IMR-90 (cell line): Measurements from ENCODE around the gene PLEKHH1. TPM values are rescaled to one million over a fixed set of nuclear protein-coding genes. Genes with fewer than 3 reads are reported as not detected.

Source experiments
- ATAC-seq: fragments of 200-7000 bp; cut with Tn5 transposase; 2 replicates; pipeline ENCODE4 v1.9.1; 2020; ENCODE audit warnings: low read depth, mild to moderate bottlenecking, moderate library complexity
- BruUV-seq: library from RNA; stranded (reverse); fragments of 400-500 nt; replicated peaks from 2 replicates; lab custom pipeline; 2021; lab: Mats Ljungman, UMichigan
- CTCF ChIA-PET: fragments of 300-600 bp; formaldehyde crosslinking; extraction: SDS; loops from one replicate; lab custom pipeline; 2021; ENCODE audit warnings: antibody characterized with exemption; lab: Yijun Ruan, JAX
- POLR2A ChIA-PET: fragments of 300-600 bp; sonication (Branson Sonifier 250); formaldehyde crosslinking; loops from one replicate; lab custom pipeline; 2022; ENCODE audit warnings: antibody characterized with exemption; ENCODE audit not compliant: unreplicated experiment; lab: Charles Lee
- DNase-seq: peaks from one replicate; pipeline ENCODE4 v3.0.0; 2013
- H2AFZ ChIP-seq: replicated peaks from 2 replicates; pipeline ENCODE3; 2013; ENCODE audit warnings: low read length, mild to moderate bottlenecking; ENCODE audit not compliant: poor library complexity
- H2AK5ac ChIP-seq: 2 replicates; pipeline ENCODE4 v1.6.1; 2013; ENCODE audit warnings: low read depth, low read length, inconsistent platforms
- H2AK9ac ChIP-seq: replicated peaks from 2 replicates; pipeline ENCODE3; 2013; ENCODE audit warnings: mild to moderate bottlenecking, low read depth, low read length, moderate library complexity; ENCODE audit not compliant: poor library complexity
- H2BK120ac ChIP-seq: 2 replicates; pipeline ENCODE4 v1.6.1; 2013; ENCODE audit warnings: low read depth, low read length, inconsistent platforms
- H2BK15ac ChIP-seq: 3 replicates; pipeline ENCODE4 v1.6.1; 2013; ENCODE audit warnings: low read depth, low read length, inconsistent platforms
- H2BK20ac ChIP-seq: 2 replicates; pipeline ENCODE4 v1.6.1; 2013; ENCODE audit warnings: low read depth, mild to moderate bottlenecking, inconsistent platforms, low read length, moderate library complexity
- H2BK5ac ChIP-seq: 2 replicates; pipeline ENCODE4 v1.6.1; 2013; ENCODE audit warnings: mild to moderate bottlenecking, low read depth, low read length, inconsistent platforms; ENCODE audit not compliant: poor library complexity, severe bottlenecking
- H3K14ac ChIP-seq: replicated peaks from 2 replicates; pipeline ENCODE4 v1.6.1; 2013; ENCODE audit warnings: low read depth, low read length, inconsistent platforms
- H3K18ac ChIP-seq: 2 replicates; pipeline ENCODE4 v1.6.1; 2013; ENCODE audit warnings: low read depth, low read length, control low read depth
- H3K23ac ChIP-seq: 2 replicates; pipeline ENCODE4 v1.6.1; 2013; ENCODE audit warnings: low read depth, low read length, inconsistent platforms
- H3K27ac ChIP-seq: 2 replicates; pipeline ENCODE4 v1.5.1; 2013; ENCODE audit warnings: mild to moderate bottlenecking, control low read depth, low read length; ENCODE audit not compliant: insufficient read depth
- H3K27me3 ChIP-seq: 2 replicates; pipeline ENCODE4 v1.6.1; 2013; ENCODE audit warnings: low read length; ENCODE audit not compliant: control insufficient read depth, insufficient read depth
- H3K36me3 ChIP-seq: 2 replicates; pipeline ENCODE4 v1.6.1; 2013; ENCODE audit warnings: low read length, mixed read lengths; ENCODE audit not compliant: control insufficient read depth, insufficient read depth
- H3K4ac ChIP-seq: 2 replicates; pipeline ENCODE4 v1.6.1; 2013; ENCODE audit warnings: low read depth, low read length, inconsistent platforms
- H3K4me1 ChIP-seq: 2 replicates; pipeline ENCODE4 v1.6.1; 2013; ENCODE audit warnings: low read length, mixed read lengths; ENCODE audit not compliant: control insufficient read depth, insufficient read depth
- H3K4me2 ChIP-seq: 2 replicates; pipeline ENCODE4 v1.6.1; 2013; ENCODE audit warnings: low read depth, mild to moderate bottlenecking, control low read depth, low read length, moderate library complexity
- H3K4me3 ChIP-seq: 2 replicates; pipeline ENCODE4 v1.5.1; 2013; ENCODE audit warnings: low read depth, mild to moderate bottlenecking, control low read depth, low read length, moderate library complexity; ENCODE audit not compliant: insufficient read depth
- H3K56ac ChIP-seq: 2 replicates; pipeline ENCODE4 v1.6.1; 2013; ENCODE audit warnings: low read length, inconsistent platforms; ENCODE audit not compliant: insufficient read depth; ENCODE audit errors: extremely low read depth
- H3K79me1 ChIP-seq, 2 experiments: 2 replicates each; pipeline ENCODE4 v1.6.1; 2013; ENCODE audit warnings: low read length in 2 of 2, inconsistent platforms in 1 of 2, low read depth in 1 of 2
- H3K9ac ChIP-seq: 2 replicates; pipeline ENCODE4 v1.6.1; 2013; ENCODE audit warnings: low read depth, low read length, control low read depth
- H3K9me1 ChIP-seq: 2 replicates; pipeline ENCODE4 v1.6.1; 2013; ENCODE audit warnings: low read length, inconsistent platforms; ENCODE audit not compliant: insufficient read depth
- H3K9me3 ChIP-seq: 2 replicates; pipeline ENCODE4 v1.6.1; 2013; ENCODE audit warnings: low read length; ENCODE audit not compliant: control insufficient read depth, insufficient read depth
- H4K20me1 ChIP-seq: 2 replicates; pipeline ENCODE4 v1.6.1; 2013; ENCODE audit warnings: low read length, inconsistent platforms; ENCODE audit not compliant: insufficient read depth
- H4K5ac ChIP-seq: 2 replicates; pipeline ENCODE4 v1.6.1; 2013; ENCODE audit warnings: mild to moderate bottlenecking, low read depth, low read length, control low read depth
- H4K8ac ChIP-seq, 2 experiments: 2 replicates each; pipeline ENCODE4 v1.6.1; 2013; ENCODE audit warnings: low read depth in 2 of 2, low read length in 2 of 2, control low read depth in 1 of 2, inconsistent platforms in 1 of 2
- H4K91ac ChIP-seq: 2 replicates; pipeline ENCODE4 v1.6.1; 2013; ENCODE audit warnings: low read depth, low read length, inconsistent platforms; ENCODE audit not compliant: insufficient read depth
- BHLHE40 ChIP-seq: fragments of 150-350 bp; IDR thresholded peaks from 2 replicates; pipeline ENCODE4 v1.6.1; 2016; ENCODE audit warnings: mild to moderate bottlenecking, low read depth, low read length
- CEBPB ChIP-seq: IDR thresholded peaks from 2 replicates; pipeline ENCODE4 v1.6.1; 2012; ENCODE audit warnings: low read depth, low read length, improper control_type of control experiment
- CHD1 ChIP-seq: IDR thresholded peaks from 2 replicates; pipeline ENCODE4 v1.6.1; 2012; ENCODE audit warnings: low read depth, low read length, improper control_type of control experiment
- MAFK ChIP-seq: IDR thresholded peaks from 2 replicates; pipeline ENCODE4 v1.6.1; 2012; ENCODE audit warnings: low read depth, low read length, improper control_type of control experiment
- MAZ ChIP-seq: IDR thresholded peaks from 2 replicates; pipeline ENCODE4 v1.6.1; 2012; ENCODE audit warnings: low read depth, mild to moderate bottlenecking, low read length, improper control_type of control experiment, moderate library complexity, borderline replicate concordance
- NFE2L2 ChIP-seq: fragments of 150-350 bp; IDR thresholded peaks from 2 replicates; pipeline ENCODE4 v1.6.1; 2016; ENCODE audit warnings: low read depth, mild to moderate bottlenecking, low read length
- POLR2A ChIP-seq: IDR thresholded peaks from 2 replicates; pipeline ENCODE4 v1.6.1; 2012; ENCODE audit warnings: mild to moderate bottlenecking, low read depth, low read length
- RAD21 ChIP-seq: IDR thresholded peaks from 2 replicates; pipeline ENCODE4 v1.6.1; 2012; ENCODE audit warnings: low read length, improper control_type of control experiment
- RCOR1 ChIP-seq: IDR thresholded peaks from 2 replicates; pipeline ENCODE4 v1.6.1; 2012; ENCODE audit warnings: mild to moderate bottlenecking, low read length, improper control_type of control experiment; ENCODE audit not compliant: insufficient replicate concordance
- RFX5 ChIP-seq: IDR thresholded peaks from 2 replicates; pipeline ENCODE4 v1.8.0; 2012; ENCODE audit warnings: low read depth, mild to moderate bottlenecking, low read length, moderate library complexity
- SMC3 ChIP-seq: fragments of 150-350 bp; IDR thresholded peaks from 2 replicates; pipeline ENCODE4 v1.6.1; 2016; ENCODE audit warnings: low read depth, mild to moderate bottlenecking, antibody characterized with exemption, low read length, moderate library complexity
- WGBS, 2 experiments: methylation state at CpG; one replicate each; pipeline versions ENCODE4 v1.1.5 to v1.1.7; 2013; ENCODE audit warnings: missing lambda C conversion rate in 2 of 2; ENCODE audit not compliant: insufficient read length in 1 of 2; ENCODE audit errors: extremely low coverage in 2 of 2; 5-methylcytosine and 5-hydroxymethylcytosine counted together
- dilution Hi-C: fragments of 300-500 bp; cut with HindIII; formaldehyde crosslinking; loops from one replicate; pipeline ENCODE4 v1.14.3; 2018; ENCODE audit warnings: low sequenced_read_pairs; ENCODE audit not compliant: unreplicated experiment
- in situ Hi-C: fragments of 300-500 bp; cut with MboI; formaldehyde crosslinking; loops from 3 replicates; pipeline ENCODE4 v1.14.3; 2019; ENCODE audit warnings: low sequenced_read_pairs, inconsistent platforms, mixed read lengths
- intact Hi-C: fragments of 100-400 bp; cut with micrococcal nuclease; formaldehyde crosslinking; loops from 2 replicates; pipeline ENCODE4 v1.10.0; 2022
- polyA plus RNA-seq, 3 experiments: library from polyadenylated mRNA; depleted of rRNA; stranded (reverse); fragments of >200 nt; gene quantifications; 2 replicates each; pipeline ENCODE4 v1.2.3, GENCODE V29; 2012; ENCODE audit warnings: low replicate concordance in 1 of 3
- total RNA-seq: library from RNA; depleted of rRNA; stranded (reverse); fragments of >200 nt; gene quantifications from 2 replicates; pipeline ENCODE4 v1.2.3, GENCODE V29; 2012
- TF ChIP-seq, protein P1 (sequence below): fragments of 150-350 bp; IDR thresholded peaks from 2 replicates; pipeline ENCODE4 v1.6.1; 2016; ENCODE audit warnings: low read depth, mild to moderate bottlenecking, low read length, moderate library complexity, borderline replicate concordance
- TF ChIP-seq, protein P2 (sequence below): fragments of 150-350 bp; IDR thresholded peaks from 2 replicates; pipeline ENCODE4 v1.6.1; 2017; ENCODE audit warnings: mild to moderate bottlenecking, antibody characterized with exemption, low read length, low read depth

Gene PLEKHH1
- total and polyA plus RNA-seq, 2 of the 4 experiments (the other 2 are of a cell fraction) = under 0.01 to 0.34 TPM

DNA sequence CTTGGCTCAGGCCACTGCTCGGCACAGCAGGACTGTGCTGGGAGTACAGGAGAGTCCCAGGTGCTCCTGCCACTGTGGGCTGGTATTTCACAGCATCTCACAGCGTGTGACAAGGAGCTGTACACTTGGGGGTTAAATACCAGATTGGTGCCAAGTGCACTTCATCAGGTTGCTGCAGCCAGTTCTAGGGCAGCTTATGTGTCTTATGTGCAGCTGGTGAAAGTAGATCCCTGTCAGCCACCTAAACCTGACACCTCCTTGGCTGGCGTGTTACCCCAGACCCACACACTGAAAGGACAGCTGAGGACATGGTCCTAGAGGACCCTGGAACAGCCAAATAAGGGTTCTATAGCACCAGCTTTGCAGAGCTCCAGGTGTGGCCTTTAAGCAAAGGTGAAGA lies 18.9 kb downstream of the PLEKHH1 start:
- Histone ChIP-seq H2AK5ac (no peak overlapping the region), H3K4ac (no peak overlapping the region), H3K56ac (no peak overlapping the region), H2BK5ac (no peak overlapping the region), H2BK15ac (no peak overlapping the region), H3K4me3 (no peak overlapping the region), H3K9me3 (no peaks in the 10 kb centered on the region), H2BK20ac (no peak overlapping the region), H2AFZ (no peak overlapping the region), H4K20me1 (no peaks in the 10 kb centered on the region), H3K79me1 (no peaks in the 10 kb centered on the region), H3K4me1 (no peaks in the 10 kb centered on the region), H3K36me3 (no peaks in the 10 kb centered on the region), H3K18ac (no peak overlapping the region), H3K4me2 (no peak overlapping the region), H3K23ac (no peak overlapping the region), H3K9ac (no peak overlapping the region), H4K8ac (no peak overlapping the region), H3K9me1 (no peaks in the 10 kb centered on the region), H3K14ac (no peak overlapping the region), H3K27me3 (peaks cover 15% of the 10 kb centered on the region), H4K5ac (no peak overlapping the region), H2AK9ac (no peak overlapping the region), H2BK120ac (no peak overlapping the region), H3K27ac (no peak overlapping the region), H4K91ac (no peak overlapping the region)
- TF ChIP-seq BHLHE40 (no peak), SMC3 (no peak), RCOR1 (no peak), NFE2L2 (no peak), MAZ (no peak), MAFK (no peak), RFX5 (no peak), POLR2A (no peak), CHD1 (no peak), RAD21 (no peak), CEBPB (no peak)
- TF ChIP-seq, protein P1, sequence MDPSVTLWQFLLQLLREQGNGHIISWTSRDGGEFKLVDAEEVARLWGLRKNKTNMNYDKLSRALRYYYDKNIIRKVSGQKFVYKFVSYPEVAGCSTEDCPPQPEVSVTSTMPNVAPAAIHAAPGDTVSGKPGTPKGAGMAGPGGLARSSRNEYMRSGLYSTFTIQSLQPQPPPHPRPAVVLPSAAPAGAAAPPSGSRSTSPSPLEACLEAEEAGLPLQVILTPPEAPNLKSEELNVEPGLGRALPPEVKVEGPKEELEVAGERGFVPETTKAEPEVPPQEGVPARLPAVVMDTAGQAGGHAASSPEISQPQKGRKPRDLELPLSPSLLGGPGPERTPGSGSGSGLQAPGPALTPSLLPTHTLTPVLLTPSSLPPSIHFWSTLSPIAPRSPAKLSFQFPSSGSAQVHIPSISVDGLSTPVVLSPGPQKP = no peak
- TF ChIP-seq, protein P2, sequence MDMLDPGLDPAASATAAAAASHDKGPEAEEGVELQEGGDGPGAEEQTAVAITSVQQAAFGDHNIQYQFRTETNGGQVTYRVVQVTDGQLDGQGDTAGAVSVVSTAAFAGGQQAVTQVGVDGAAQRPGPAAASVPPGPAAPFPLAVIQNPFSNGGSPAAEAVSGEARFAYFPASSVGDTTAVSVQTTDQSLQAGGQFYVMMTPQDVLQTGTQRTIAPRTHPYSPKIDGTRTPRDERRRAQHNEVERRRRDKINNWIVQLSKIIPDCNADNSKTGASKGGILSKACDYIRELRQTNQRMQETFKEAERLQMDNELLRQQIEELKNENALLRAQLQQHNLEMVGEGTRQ = no peak
- dilution Hi-C loops (no loop called here), intact Hi-C loops (no loop called here), in situ Hi-C loops (loop anchor here (10.0 kb wide), 1 partner anchor 107 kb away; no protein-coding TSS in a partner anchor)
- 100% methylated on average over 1 of the region's 3 CpGs; no CpG with 5 or more reads in 1 of the 2 experiments for WGBS, 2 experiments
- ATAC-seq (no peak), DNase-seq (no peak)
- ChIA-PET CTCF (no interaction called here), POLR2A (no interaction called here)
- no TSS peak for BruUV-seq
